HepG2 (cell line): ENCODE measurements around the gene ZFR2. TPM values are rescaled to one million over a fixed set of nuclear protein-coding genes. Genes with fewer than 3 reads are reported as not detected.
A peak's percentile ranks its signal among the peaks of the same experiment; 100 is the strongest.

Source experiments
- ATF7-NPFF ChIP-seq: sonication (generic); formaldehyde crosslinking; IDR thresholded peaks from 2 replicates; pipeline ENCODE4 v1.8.1; 2023; ENCODE audit warnings: mild to moderate bottlenecking, low read depth, missing genetic modification reagents, moderate library complexity
- IKZF4 ChIP-seq: sonication (generic); formaldehyde crosslinking; IDR thresholded peaks from 2 replicates; pipeline ENCODE4 v1.5.1; 2020; ENCODE audit warnings: borderline replicate concordance, mild to moderate bottlenecking, low read depth, missing genetic modification reagents; ENCODE audit errors: not compliant biosample characterization
- SMYD3 ChIP-seq: sonication (generic); formaldehyde crosslinking; IDR thresholded peaks from 2 replicates; pipeline ENCODE4 v1.8.1; 2023; ENCODE audit warnings: mild to moderate bottlenecking, missing genetic modification reagents
- STAG1 ChIP-seq: sonication (generic); formaldehyde crosslinking; IDR thresholded peaks from 2 replicates; pipeline ENCODE4 v1.4.0; 2020; ENCODE audit warnings: missing genetic modification reagents
- THAP11 ChIP-seq: IDR thresholded peaks from 2 replicates; pipeline ENCODE4 v1.6.1; 2016; ENCODE audit warnings: missing biosample characterization, missing genetic modification reagents
- ZNF224 ChIP-seq: sonication (generic); formaldehyde crosslinking; IDR thresholded peaks from 2 replicates; pipeline ENCODE4 v1.5.0; 2020; ENCODE audit warnings: mild to moderate bottlenecking, missing genetic modification reagents
- ZNF234 ChIP-seq: sonication (generic); formaldehyde crosslinking; conservative IDR thresholded peaks from 2 replicates; pipeline ENCODE4 v1.5.1; 2020; ENCODE audit warnings: mild to moderate bottlenecking, missing genetic modification reagents
- ZNF382 ChIP-seq: sonication (generic); formaldehyde crosslinking; IDR thresholded peaks from 2 replicates; pipeline ENCODE4 v1.5.0; 2020; ENCODE audit warnings: missing genetic modification reagents, mild to moderate bottlenecking, borderline replicate concordance
- ZNF614 ChIP-seq: IDR thresholded peaks from 2 replicates; pipeline ENCODE4 v1.6.1; 2018; ENCODE audit warnings: missing biosample characterization, missing genetic modification reagents, inconsistent platforms, borderline replicate concordance
- ZNF790 ChIP-seq: sonication (generic); formaldehyde crosslinking; IDR thresholded peaks from 2 replicates; pipeline ENCODE4 v1.8.0; 2022; ENCODE audit warnings: missing genetic modification reagents, mild to moderate bottlenecking, borderline replicate concordance
- ZSCAN21 ChIP-seq: sonication (generic); formaldehyde crosslinking; IDR thresholded peaks from 2 replicates; pipeline ENCODE4 v1.8.0; 2022; ENCODE audit warnings: mild to moderate bottlenecking, missing genetic modification reagents, moderate library complexity, borderline replicate concordance
- polyA plus RNA-seq, 8 experiments: library from polyadenylated mRNA; depleted of rRNA in 3 of 8; stranded (reverse) in 7 of 8; unstranded in 1 of 8; fragments of >200 nt; fragmentation: Illumina TruSeq in 4 of 8; extraction: Trizol in 4 of 8; gene quantifications; 2 replicates each; pipeline versions ENCODE4 v1.2.1 to v1.2.3, GENCODE V29; 2011 to 2016; ENCODE audit warnings: low read depth in 4 of 8, missing spikeins in 1 of 8, mixed read lengths in 1 of 8; ENCODE audit not compliant: insufficient read depth in 1 of 8
- total RNA-seq, 5 experiments: library from RNA; depleted of rRNA; stranded (reverse); fragments of >200 nt; fragmentation: Illumina TruSeq; extraction: Trizol; gene quantifications; 2 replicates each; pipeline ENCODE4 v1.2.3, GENCODE V29; 2016; ENCODE audit warnings: low read depth in 1 of 5
- TF ChIP-seq, protein P1 (sequence below): sonication (generic); formaldehyde crosslinking; IDR thresholded peaks from 2 replicates; pipeline ENCODE4 v1.4.0; 2020; ENCODE audit warnings: missing genetic modification reagents
- TF ChIP-seq, protein P2 (sequence below): IDR thresholded peaks from 2 replicates; pipeline ENCODE4 v1.6.1; 2016; ENCODE audit warnings: mild to moderate bottlenecking
- TF ChIP-seq, protein P3 (sequence below): sonication (generic); formaldehyde crosslinking; IDR thresholded peaks from 2 replicates; pipeline ENCODE4 v1.4.0; 2020; ENCODE audit warnings: missing genetic modification reagents, mild to moderate bottlenecking, borderline replicate concordance
- TF ChIP-seq, protein P4 (sequence below): IDR thresholded peaks from 2 replicates; pipeline ENCODE4 v1.4.0; 2020; ENCODE audit warnings: mild to moderate bottlenecking, missing genetic modification reagents

Gene ZFR2
- total and polyA plus RNA-seq, 2 of the 13 experiments (the other 11 are each of a cell fraction or from before 2014, with no cell fraction given) = 0.37 to 0.69 TPM

DNA sequence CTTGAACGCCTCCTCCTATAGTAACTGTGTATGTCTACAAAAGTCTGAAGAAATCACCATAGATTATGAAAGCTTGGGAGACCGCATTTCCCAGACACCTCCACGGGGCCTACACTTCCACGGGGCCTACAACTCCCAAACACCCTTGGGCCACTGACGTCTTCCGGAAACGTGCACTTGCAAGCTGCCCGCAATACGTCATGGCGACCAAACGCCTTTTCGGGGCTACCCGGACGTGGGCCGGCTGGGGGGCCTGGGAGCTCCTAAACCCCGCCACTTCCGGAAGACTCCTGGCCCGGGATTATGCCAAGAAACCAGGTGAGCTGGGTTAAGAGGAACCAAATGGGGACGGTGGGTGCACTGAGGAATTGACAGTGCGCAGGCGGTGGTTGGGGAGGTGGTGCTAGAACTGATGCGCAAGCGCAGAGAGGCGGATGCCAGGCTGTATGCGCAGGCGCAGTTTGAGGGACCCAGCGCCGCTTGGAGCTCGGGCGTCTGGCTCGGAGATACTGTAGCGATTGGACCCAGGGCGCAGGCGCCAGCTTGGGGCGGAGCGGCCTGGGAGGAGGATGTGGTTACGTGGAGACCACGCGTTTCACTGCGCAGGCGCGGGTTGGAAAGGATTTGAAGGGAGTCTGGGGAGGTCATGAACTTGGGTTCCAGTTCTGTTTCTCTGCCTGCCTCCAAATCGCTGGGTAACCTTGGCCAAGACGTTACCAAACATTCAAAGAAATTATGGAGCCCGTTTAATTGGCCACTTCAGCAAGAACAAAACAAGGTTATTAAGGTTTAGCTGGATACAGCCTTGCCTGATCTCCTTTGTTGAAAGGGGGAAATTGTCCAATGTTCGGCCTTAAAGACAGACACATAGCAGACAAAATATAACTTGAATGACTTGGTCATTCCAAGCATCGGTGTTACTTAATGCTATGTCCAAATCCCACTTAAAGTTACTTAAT is 106.1 kb downstream of the ZFR2 start, which contains the start of gene MRPL54 (continued):
- TF ChIP-seq, protein P1, sequence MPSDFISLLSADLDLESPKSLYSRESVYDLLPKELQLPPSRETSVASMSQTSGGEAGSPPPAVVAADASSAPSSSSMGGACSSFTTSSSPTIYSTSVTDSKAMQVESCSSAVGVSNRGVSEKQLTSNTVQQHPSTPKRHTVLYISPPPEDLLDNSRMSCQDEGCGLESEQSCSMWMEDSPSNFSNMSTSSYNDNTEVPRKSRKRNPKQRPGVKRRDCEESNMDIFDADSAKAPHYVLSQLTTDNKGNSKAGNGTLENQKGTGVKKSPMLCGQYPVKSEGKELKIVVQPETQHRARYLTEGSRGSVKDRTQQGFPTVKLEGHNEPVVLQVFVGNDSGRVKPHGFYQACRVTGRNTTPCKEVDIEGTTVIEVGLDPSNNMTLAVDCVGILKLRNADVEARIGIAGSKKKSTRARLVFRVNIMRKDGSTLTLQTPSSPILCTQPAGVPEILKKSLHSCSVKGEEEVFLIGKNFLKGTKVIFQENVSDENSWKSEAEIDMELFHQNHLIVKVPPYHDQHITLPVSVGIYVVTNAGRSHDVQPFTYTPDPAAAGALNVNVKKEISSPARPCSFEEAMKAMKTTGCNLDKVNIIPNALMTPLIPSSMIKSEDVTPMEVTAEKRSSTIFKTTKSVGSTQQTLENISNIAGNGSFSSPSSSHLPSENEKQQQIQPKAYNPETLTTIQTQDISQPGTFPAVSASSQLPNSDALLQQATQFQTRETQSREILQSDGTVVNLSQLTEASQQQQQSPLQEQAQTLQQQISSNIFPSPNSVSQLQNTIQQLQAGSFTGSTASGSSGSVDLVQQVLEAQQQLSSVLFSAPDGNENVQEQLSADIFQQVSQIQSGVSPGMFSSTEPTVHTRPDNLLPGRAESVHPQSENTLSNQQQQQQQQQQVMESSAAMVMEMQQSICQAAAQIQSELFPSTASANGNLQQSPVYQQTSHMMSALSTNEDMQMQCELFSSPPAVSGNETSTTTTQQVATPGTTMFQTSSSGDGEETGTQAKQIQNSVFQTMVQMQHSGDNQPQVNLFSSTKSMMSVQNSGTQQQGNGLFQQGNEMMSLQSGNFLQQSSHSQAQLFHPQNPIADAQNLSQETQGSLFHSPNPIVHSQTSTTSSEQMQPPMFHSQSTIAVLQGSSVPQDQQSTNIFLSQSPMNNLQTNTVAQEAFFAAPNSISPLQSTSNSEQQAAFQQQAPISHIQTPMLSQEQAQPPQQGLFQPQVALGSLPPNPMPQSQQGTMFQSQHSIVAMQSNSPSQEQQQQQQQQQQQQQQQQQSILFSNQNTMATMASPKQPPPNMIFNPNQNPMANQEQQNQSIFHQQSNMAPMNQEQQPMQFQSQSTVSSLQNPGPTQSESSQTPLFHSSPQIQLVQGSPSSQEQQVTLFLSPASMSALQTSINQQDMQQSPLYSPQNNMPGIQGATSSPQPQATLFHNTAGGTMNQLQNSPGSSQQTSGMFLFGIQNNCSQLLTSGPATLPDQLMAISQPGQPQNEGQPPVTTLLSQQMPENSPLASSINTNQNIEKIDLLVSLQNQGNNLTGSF (CRISPR knock-in tag) = no peak
- TF ChIP-seq ZSCAN21 (CRISPR knock-in tag) (no peak; the same call in 1 of the 2 replicates), STAG1 (CRISPR knock-in tag) (no peak), ZNF790 (no peak), ATF7-NPFF (CRISPR knock-in tag) (no peak), THAP11 (CRISPR knock-in tag) (peak; percentile 97), ZNF382 (CRISPR knock-in tag) (no peak), SMYD3 (CRISPR knock-in tag) (no peak), ZNF614 (CRISPR knock-in tag) (no peak; the same call in 1 of the 2 replicates), IKZF4 (CRISPR knock-in tag) (no peak), ZNF234 (CRISPR knock-in tag) (no peak), ZNF224 (no peak)
- TF ChIP-seq, protein P2, sequence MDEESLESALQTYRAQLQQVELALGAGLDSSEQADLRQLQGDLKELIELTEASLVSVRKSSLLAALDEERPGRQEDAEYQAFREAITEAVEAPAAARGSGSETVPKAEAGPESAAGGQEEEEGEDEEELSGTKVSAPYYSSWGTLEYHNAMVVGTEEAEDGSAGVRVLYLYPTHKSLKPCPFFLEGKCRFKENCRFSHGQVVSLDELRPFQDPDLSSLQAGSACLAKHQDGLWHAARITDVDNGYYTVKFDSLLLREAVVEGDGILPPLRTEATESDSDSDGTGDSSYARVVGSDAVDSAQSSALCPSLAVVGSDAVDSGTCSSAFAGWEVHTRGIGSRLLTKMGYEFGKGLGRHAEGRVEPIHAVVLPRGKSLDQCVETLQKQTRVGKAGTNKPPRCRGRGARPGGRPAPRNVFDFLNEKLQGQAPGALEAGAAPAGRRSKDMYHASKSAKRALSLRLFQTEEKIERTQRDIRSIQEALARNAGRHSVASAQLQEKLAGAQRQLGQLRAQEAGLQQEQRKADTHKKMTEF (CRISPR knock-in tag) = peak; percentile 66; the same call in 1 of the 2 replicates
- TF ChIP-seq, protein P3, sequence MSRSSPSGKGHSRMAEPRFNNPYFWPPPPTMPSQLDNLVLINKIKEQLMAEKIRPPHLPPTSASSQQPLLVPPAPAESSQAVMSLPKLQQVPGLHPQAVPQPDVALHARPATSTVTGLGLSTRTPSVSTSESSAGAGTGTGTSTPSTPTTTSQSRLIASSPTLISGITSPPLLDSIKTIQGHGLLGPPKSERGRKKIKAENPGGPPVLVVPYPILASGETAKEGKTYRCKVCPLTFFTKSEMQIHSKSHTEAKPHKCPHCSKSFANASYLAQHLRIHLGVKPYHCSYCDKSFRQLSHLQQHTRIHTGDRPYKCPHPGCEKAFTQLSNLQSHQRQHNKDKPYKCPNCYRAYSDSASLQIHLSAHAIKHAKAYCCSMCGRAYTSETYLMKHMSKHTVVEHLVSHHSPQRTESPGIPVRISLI = no peak
- TF ChIP-seq, protein P4, sequence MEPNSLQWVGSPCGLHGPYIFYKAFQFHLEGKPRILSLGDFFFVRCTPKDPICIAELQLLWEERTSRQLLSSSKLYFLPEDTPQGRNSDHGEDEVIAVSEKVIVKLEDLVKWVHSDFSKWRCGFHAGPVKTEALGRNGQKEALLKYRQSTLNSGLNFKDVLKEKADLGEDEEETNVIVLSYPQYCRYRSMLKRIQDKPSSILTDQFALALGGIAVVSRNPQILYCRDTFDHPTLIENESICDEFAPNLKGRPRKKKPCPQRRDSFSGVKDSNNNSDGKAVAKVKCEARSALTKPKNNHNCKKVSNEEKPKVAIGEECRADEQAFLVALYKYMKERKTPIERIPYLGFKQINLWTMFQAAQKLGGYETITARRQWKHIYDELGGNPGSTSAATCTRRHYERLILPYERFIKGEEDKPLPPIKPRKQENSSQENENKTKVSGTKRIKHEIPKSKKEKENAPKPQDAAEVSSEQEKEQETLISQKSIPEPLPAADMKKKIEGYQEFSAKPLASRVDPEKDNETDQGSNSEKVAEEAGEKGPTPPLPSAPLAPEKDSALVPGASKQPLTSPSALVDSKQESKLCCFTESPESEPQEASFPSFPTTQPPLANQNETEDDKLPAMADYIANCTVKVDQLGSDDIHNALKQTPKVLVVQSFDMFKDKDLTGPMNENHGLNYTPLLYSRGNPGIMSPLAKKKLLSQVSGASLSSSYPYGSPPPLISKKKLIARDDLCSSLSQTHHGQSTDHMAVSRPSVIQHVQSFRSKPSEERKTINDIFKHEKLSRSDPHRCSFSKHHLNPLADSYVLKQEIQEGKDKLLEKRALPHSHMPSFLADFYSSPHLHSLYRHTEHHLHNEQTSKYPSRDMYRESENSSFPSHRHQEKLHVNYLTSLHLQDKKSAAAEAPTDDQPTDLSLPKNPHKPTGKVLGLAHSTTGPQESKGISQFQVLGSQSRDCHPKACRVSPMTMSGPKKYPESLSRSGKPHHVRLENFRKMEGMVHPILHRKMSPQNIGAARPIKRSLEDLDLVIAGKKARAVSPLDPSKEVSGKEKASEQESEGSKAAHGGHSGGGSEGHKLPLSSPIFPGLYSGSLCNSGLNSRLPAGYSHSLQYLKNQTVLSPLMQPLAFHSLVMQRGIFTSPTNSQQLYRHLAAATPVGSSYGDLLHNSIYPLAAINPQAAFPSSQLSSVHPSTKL (CRISPR knock-in tag) = no peak; the same call in 1 of the 2 replicates
